ENCODE measurements around the gene SNX1.

SNX1 gene

GRCh38 chr15:64134345-64134829 lies 38.6 kb downstream of the SNX1 start:
- Mint-ChIP-seq H3K27ac (no peak overlapping the region), H3K27me3 (no peaks in the 10 kb centered on the region), H3K4me3 (no peak overlapping the region), H3K9me3 (no peaks in the 10 kb centered on the region), H3K36me3 (ENCODE audit: low read depth) (peaks cover 96% of the 10 kb centered on the region), H3K4me1 (ENCODE audit: low read depth) (peaks cover 14% of the 10 kb centered on the region)
- intact Hi-C loops (cut with micrococcal nuclease): loop anchor here (10.0 kb wide), 1 partner anchor 390 kb away; no protein-coding TSS in a partner anchor

GRCh38 chr15:64136347-64136746 lies 40.6 kb downstream of the SNX1 start:
- no peaks in the 10 kb centered on the region for H3K9me3 Mint-ChIP-seq
- peaks cover 28% of the 10 kb centered on the region for H3K4me1 Mint-ChIP-seq (ENCODE audit: low read depth)
- intact Hi-C loops (cut with micrococcal nuclease): loop anchor here (10.0 kb wide), 1 partner anchor 392 kb away; no protein-coding TSS in a partner anchor
- H3K27me3 Mint-ChIP-seq: no peaks in the 10 kb centered on the region
- H3K4me3 Mint-ChIP-seq: no peak overlapping the region
- no peak overlapping the region for H3K27ac Mint-ChIP-seq
- H3K36me3 Mint-ChIP-seq (ENCODE audit: low read depth): peaks cover 95% of the 10 kb centered on the region

GRCh38 chr15:64137226-64137833 lies 41.5 kb downstream of the SNX1 start:
- Mint-ChIP-seq H3K27ac (no peak overlapping the region), H3K36me3 (ENCODE audit: low read depth) (peaks cover 95% of the 10 kb centered on the region), H3K27me3 (no peaks in the 10 kb centered on the region), H3K4me3 (no peak overlapping the region), H3K9me3 (no peaks in the 10 kb centered on the region), H3K4me1 (ENCODE audit: low read depth) (peaks cover 31% of the 10 kb centered on the region)
- intact Hi-C loops (cut with micrococcal nuclease): loop anchor here (10.0 kb wide), 1 partner anchor 393 kb away; no protein-coding TSS in a partner anchor

GRCh38 chr15:64138331-64138941 lies 42.7 kb downstream of the SNX1 start:
- H3K27ac Mint-ChIP-seq: no peak overlapping the region
- no peaks in the 10 kb centered on the region for H3K27me3 Mint-ChIP-seq
- no peaks in the 10 kb centered on the region for H3K9me3 Mint-ChIP-seq
- H3K4me3 Mint-ChIP-seq: no peak overlapping the region
- intact Hi-C loops (cut with micrococcal nuclease): loop anchor here (10.0 kb wide), 1 partner anchor 394 kb away; no protein-coding TSS in a partner anchor
- peaks cover 95% of the 10 kb centered on the region for H3K36me3 Mint-ChIP-seq (ENCODE audit: low read depth)
- H3K4me1 Mint-ChIP-seq (ENCODE audit: low read depth): peaks cover 22% of the 10 kb centered on the region

GRCh38 chr15:64141798-64142512 lies 46.2 kb downstream of the SNX1 start:
- intact Hi-C loops (cut with micrococcal nuclease): no loop called here
- Mint-ChIP-seq H3K4me1 (ENCODE audit: low read depth) (peaks cover 25% of the 10 kb centered on the region), H3K4me3 (no peak overlapping the region), H3K36me3 (ENCODE audit: low read depth) (peaks cover 86% of the 10 kb centered on the region), H3K27me3 (no peaks in the 10 kb centered on the region), H3K27ac (peak overlapping the region; percentile 33), H3K9me3 (no peaks in the 10 kb centered on the region)

- H3K4me3 Mint-ChIP-seq: no peak overlapping the region
- H3K27ac Mint-ChIP-seq: no peak overlapping the region
- H3K4me1 Mint-ChIP-seq (ENCODE audit: low read depth): peaks cover 25% of the 10 kb centered on the region
- peaks cover 73% of the 10 kb centered on the region for H3K36me3 Mint-ChIP-seq (ENCODE audit: low read depth)
- no peaks in the 10 kb centered on the region for H3K9me3 Mint-ChIP-seq
- intact Hi-C loops (cut with micrococcal nuclease): no loop called here
- no peaks in the 10 kb centered on the region for H3K27me3 Mint-ChIP-seq
Measured at GRCh38 chr15:64143276-64143675, 47.5 kb downstream of the SNX1 start.

GRCh38 chr15:64144192-64144564 lies 48.4 kb downstream of the SNX1 start:
- Mint-ChIP-seq H3K36me3 (ENCODE audit: low read depth) (peaks cover 66% of the 10 kb centered on the region), H3K27me3 (no peaks in the 10 kb centered on the region), H3K9me3 (no peaks in the 10 kb centered on the region), H3K27ac (no peak overlapping the region), H3K4me3 (no peak overlapping the region), H3K4me1 (ENCODE audit: low read depth) (peaks cover 30% of the 10 kb centered on the region)
- intact Hi-C loops (cut with micrococcal nuclease): no loop called here

GRCh38 chr15:64144565-64145281 lies 48.9 kb downstream of the SNX1 start:
- H3K27ac Mint-ChIP-seq: no peak overlapping the region

GRCh38 chr15:64146041-64146440 lies 50.3 kb downstream of the SNX1 start:
- Mint-ChIP-seq H3K27me3 (peaks cover 5% of the 10 kb centered on the region), H3K4me3 (no peak overlapping the region), H3K4me1 (ENCODE audit: low read depth) (peaks cover 39% of the 10 kb centered on the region), H3K36me3 (ENCODE audit: low read depth) (peaks cover 51% of the 10 kb centered on the region), H3K27ac (no peak overlapping the region), H3K9me3 (no peaks in the 10 kb centered on the region)
- intact Hi-C loops (cut with micrococcal nuclease): no loop called here

More at GRCh38 chr15:64144565-64145281, 48.9 kb downstream of the SNX1 start:
- H3K27me3 Mint-ChIP-seq: no peaks in the 10 kb centered on the region
- no peak overlapping the region for H3K4me3 Mint-ChIP-seq
- H3K36me3 Mint-ChIP-seq (ENCODE audit: low read depth): peaks cover 64% of the 10 kb centered on the region
- no peaks in the 10 kb centered on the region for H3K9me3 Mint-ChIP-seq
- H3K4me1 Mint-ChIP-seq (ENCODE audit: low read depth): peaks cover 35% of the 10 kb centered on the region
- intact Hi-C loops (cut with micrococcal nuclease): no loop called here

- Mint-ChIP-seq H3K4me3 (no peak overlapping the region), H3K27ac (no peak overlapping the region), H3K9me3 (no peaks in the 10 kb centered on the region), H3K36me3 (ENCODE audit: low read depth) (peaks cover 46% of the 10 kb centered on the region), H3K4me1 (ENCODE audit: low read depth) (peaks cover 39% of the 10 kb centered on the region), H3K27me3 (peaks cover 8% of the 10 kb centered on the region)
- intact Hi-C loops (cut with micrococcal nuclease): no loop called here
Measured at GRCh38 chr15:64146520-64146884, 50.7 kb downstream of the SNX1 start.

GRCh38 chr15:64146885-64147681 lies 51.3 kb downstream of the SNX1 start:
- no peak overlapping the region for H3K27ac Mint-ChIP-seq
- H3K4me3 Mint-ChIP-seq: no peak overlapping the region
- peaks cover 36% of the 10 kb centered on the region for H3K4me1 Mint-ChIP-seq (ENCODE audit: low read depth)
- intact Hi-C loops (cut with micrococcal nuclease): no loop called here
- H3K36me3 Mint-ChIP-seq (ENCODE audit: low read depth): peaks cover 40% of the 10 kb centered on the region
- peaks cover 14% of the 10 kb centered on the region for H3K27me3 Mint-ChIP-seq
- H3K9me3 Mint-ChIP-seq: no peaks in the 10 kb centered on the region

- H3K4me3 Mint-ChIP-seq: no peak overlapping the region
- intact Hi-C loops (cut with micrococcal nuclease): no loop called here
Measured at GRCh38 chr15:64148168-64148567, 52.4 kb downstream of the SNX1 start.

GRCh38 chr15:64148581-64148980 lies 52.8 kb downstream of the SNX1 start:
- Mint-ChIP-seq H3K27me3 (peaks cover 29% of the 10 kb centered on the region), H3K4me1 (ENCODE audit: low read depth) (peaks cover 49% of the 10 kb centered on the region), H3K4me3 (no peak overlapping the region), H3K9me3 (no peaks in the 10 kb centered on the region), H3K36me3 (ENCODE audit: low read depth) (peaks cover 25% of the 10 kb centered on the region), H3K27ac (no peak overlapping the region)
- intact Hi-C loops (cut with micrococcal nuclease): no loop called here

More at GRCh38 chr15:64148168-64148567, 52.4 kb downstream of the SNX1 start:
- Mint-ChIP-seq H3K4me1 (ENCODE audit: low read depth) (peaks cover 45% of the 10 kb centered on the region), H3K27me3 (peaks cover 24% of the 10 kb centered on the region), H3K27ac (no peak overlapping the region), H3K9me3 (no peaks in the 10 kb centered on the region), H3K36me3 (ENCODE audit: low read depth) (peaks cover 29% of the 10 kb centered on the region)

Measured in dendritic cell treated with granulocyte-macrophage colony-stimulating factor and Interleukin-4, amounts not matched to agents 40 ng/mL and 50 ng/mL, for 4 days (primary cell).